GM21717 (cell line): Measurements from ENCODE around the gene TESMIN.

Experiments used
- ATAC-seq: cut with Tn5 transposase; IDR thresholded peaks from one replicate; pipeline ENCODE4 v1.9.1; 2021; ENCODE audit warnings: mild to moderate bottlenecking, moderate library complexity; ENCODE audit not compliant: unreplicated experiment

Gene TESMIN

GRCh38 chr11:68663482-68664010 is 87.8 kb downstream of the TESMIN start:
- ATAC-seq: no peak

DNA sequence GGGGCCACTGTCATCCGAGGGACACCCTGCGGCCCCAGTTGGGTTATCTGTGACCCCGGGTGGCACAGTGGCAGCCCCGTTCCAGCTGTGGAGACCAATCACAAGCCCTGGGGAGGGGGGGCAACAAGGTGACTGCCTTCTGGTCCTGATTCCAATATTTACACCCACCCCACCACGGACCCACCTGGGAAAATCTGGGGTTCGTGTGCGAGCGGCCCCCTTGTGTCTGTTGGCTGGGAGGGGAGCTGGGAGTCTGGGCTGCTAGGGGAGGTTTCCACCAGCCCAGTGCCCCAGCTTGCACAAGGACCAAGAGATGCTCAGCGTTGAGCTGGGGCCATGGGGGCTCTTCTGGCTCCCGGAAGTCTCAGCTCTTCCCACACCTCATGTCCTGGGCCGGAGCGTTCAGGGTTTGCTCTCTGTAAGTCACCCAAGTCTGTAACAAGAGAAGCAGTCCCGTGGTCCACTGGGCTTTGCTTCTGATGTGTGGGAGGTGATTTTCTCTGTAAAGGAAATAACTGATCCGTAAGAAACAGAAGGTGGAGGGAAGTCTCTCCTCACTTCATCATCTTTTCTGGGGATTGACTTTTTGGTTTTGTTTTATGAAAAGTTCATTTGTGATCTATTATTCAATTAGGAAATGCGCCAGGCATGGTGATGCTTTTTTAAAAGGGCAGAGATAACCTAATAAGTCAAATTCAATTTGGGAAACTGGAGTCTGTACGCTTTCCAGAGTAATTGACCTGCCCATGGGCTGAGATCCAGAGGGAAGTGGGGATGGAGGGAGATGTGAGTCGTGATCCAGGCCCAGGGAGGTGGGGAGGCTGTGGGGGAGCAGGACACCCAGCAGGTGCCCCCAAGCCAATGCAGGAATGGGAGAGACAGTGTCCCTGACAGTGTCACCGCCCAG is 89.4 kb downstream of the TESMIN start:
- ATAC-seq: no peak

GRCh38 chr11:68661014-68661413 is 90.3 kb downstream of the TESMIN start:
- ATAC-seq: no peak

DNA sequence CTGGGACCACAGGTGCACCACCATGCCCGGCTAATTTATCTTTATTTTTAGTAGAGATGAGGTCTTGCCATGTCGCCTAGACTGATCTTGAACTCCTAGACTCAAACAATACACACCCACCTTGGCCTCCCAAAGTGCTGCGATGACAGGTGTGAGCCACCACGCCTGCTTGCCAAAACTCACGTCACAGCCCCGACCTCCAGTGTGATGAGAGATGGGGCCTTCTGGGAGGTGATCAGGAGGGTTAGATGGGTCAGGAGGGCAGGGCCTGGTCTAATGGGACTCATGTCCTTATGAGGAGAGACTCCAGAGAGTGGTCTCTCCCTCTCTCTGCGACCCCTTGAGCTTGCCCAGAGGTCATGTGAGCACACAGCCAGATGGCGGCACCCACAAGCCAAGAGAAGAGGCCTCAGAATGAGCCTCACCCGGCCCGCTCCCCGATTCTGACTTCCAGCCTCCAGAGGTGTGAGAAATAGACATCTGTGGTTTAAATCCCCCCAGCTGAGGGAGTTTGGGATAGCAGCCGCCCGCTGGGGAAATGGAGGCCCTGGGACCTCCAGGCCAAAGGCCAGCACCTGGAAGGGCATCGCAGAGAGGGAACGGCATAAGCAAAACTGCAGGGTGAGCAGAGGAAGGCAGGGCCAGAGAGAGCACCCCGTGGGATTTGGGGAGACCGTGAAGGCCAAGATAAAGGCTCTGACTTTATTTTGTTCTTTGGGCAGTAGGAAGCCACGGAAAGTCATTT is 91.1 kb downstream of the TESMIN start:
- ATAC-seq: no peak

- no peak for ATAC-seq
These were observed 92.0 kb downstream of the TESMIN start for GRCh38 chr11:68659158-68659921.

GRCh38 chr11:68658661-68659060 is 92.7 kb downstream of the TESMIN start:
- no peak for ATAC-seq

DNA sequence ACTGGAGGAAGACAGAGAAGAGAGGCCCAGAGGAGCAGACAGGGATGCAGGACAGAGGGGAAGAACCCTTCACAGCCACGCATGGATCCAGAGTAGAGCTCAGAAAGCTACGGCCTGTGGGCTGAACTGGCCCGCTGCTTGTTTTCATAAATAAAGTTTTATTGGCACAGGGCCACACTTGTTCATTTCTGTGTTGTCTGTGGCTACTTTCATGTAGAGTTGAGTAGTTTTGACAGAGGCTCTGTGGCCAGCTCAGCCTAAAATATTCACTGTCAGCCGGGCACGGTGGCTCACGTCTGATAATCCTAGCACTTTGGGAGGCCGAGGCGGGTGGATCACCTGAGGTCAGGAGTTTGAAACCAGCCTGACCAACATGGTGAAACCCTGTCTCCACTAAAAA is 93.2 kb downstream of the TESMIN start:
- no peak for ATAC-seq
